ENCODE measurements around the gene CHURC1.

The CHURC1 gene

DNA sequence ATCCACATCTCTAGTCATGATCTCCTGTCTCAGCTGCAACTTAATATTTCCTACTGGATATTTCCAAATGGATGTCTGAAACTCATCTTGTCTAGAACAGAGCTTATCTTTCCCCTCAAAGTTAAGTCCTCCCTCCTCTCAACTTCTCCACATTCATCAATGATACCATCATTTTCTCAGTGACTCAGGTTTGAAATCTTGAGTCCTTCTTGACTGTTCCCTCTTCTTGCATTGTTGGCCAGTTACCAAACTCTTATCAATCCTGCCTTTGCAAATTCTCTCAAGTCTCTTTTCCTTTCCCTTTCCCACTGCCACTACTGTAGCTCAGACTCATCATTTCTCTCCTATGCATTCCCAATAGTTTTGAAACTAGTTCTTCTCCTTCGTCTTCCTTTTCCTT lies 14.3 kb upstream of the CHURC1 start:
- CTCF ChIA-PET = interaction anchor here (0.6 to 3.0 kb wide), 8 partner anchors 8 to 228 kb away, joined by 3 to 28 read pairs (median 3); no protein-coding TSS in a partner anchor
- H3K27ac ChIP-seq (ENCODE audit: extremely low read depth, low read depth, low read length) = no peak overlapping the region
- TF ChIP-seq KLF1 (tag by site-specific recombination; IDR thresholded peaks at IDR 0.05) = no peak
- no peak for TF ChIP-seq ZBTB8A (tag by site-specific recombination; IDR thresholded peaks at IDR 0.05)
- TF ChIP-seq ZBTB20 (tag by site-specific recombination; IDR thresholded peaks at IDR 0.05) = no peak
- TF ChIP-seq, protein P1, sequence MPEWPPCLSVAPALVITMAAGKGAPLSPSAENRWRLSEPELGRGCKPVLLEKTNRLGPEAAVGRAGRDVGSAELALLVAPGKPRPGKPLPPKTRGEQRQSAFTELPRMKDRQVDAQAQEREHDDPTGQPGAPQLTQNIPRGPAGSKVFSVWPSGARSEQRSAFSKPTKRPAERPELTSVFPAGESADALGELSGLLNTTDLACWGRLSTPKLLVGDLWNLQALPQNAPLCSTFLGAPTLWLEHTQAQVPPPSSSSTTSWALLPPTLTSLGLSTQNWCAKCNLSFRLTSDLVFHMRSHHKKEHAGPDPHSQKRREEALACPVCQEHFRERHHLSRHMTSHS (tag by site-specific recombination; IDR thresholded peaks at IDR 0.05) = no peak
- TF ChIP-seq ZNF341 (tag by site-specific recombination; IDR thresholded peaks at IDR 0.05; ENCODE audit: low read depth) = no peak
- TF ChIP-seq SCRT1 (tag by site-specific recombination; IDR thresholded peaks at IDR 0.05; ENCODE audit: borderline replicate concordance) = no peak
- TF ChIP-seq ZNF175 (tag by site-specific recombination; IDR thresholded peaks at IDR 0.05) = no peak
- TF ChIP-seq, protein P2, sequence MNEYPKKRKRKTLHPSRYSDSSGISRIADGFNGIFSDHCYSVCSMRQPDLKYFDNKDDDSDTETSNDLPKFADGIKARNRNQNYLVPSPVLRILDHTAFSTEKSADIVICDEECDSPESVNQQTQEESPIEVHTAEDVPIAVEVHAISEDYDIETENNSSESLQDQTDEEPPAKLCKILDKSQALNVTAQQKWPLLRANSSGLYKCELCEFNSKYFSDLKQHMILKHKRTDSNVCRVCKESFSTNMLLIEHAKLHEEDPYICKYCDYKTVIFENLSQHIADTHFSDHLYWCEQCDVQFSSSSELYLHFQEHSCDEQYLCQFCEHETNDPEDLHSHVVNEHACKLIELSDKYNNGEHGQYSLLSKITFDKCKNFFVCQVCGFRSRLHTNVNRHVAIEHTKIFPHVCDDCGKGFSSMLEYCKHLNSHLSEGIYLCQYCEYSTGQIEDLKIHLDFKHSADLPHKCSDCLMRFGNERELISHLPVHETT (tag by site-specific recombination; IDR thresholded peaks at IDR 0.05) = no peak
- no peak for TF ChIP-seq ZNF660 (tag by site-specific recombination; IDR thresholded peaks at IDR 0.05)
- no peak for TF ChIP-seq ZNF16 (tag by site-specific recombination; IDR thresholded peaks at IDR 0.05; ENCODE audit: low read depth)
- TF ChIP-seq ZNF24 (tag by site-specific recombination; IDR thresholded peaks at IDR 0.05) = no peak
- TF ChIP-seq, protein P3, sequence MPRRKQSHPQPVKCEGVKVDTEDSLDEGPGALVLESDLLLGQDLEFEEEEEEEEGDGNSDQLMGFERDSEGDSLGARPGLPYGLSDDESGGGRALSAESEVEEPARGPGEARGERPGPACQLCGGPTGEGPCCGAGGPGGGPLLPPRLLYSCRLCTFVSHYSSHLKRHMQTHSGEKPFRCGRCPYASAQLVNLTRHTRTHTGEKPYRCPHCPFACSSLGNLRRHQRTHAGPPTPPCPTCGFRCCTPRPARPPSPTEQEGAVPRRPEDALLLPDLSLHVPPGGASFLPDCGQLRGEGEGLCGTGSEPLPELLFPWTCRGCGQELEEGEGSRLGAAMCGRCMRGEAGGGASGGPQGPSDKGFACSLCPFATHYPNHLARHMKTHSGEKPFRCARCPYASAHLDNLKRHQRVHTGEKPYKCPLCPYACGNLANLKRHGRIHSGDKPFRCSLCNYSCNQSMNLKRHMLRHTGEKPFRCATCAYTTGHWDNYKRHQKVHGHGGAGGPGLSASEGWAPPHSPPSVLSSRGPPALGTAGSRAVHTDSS (tag by site-specific recombination; IDR thresholded peaks at IDR 0.05) = no peak
- TF ChIP-seq ZNF248 (tag by site-specific recombination; IDR thresholded peaks at IDR 0.05) = no peak
- no peak for TF ChIP-seq ZBTB17 (tag by site-specific recombination; IDR thresholded peaks at IDR 0.05)
- TF ChIP-seq, protein P4, sequence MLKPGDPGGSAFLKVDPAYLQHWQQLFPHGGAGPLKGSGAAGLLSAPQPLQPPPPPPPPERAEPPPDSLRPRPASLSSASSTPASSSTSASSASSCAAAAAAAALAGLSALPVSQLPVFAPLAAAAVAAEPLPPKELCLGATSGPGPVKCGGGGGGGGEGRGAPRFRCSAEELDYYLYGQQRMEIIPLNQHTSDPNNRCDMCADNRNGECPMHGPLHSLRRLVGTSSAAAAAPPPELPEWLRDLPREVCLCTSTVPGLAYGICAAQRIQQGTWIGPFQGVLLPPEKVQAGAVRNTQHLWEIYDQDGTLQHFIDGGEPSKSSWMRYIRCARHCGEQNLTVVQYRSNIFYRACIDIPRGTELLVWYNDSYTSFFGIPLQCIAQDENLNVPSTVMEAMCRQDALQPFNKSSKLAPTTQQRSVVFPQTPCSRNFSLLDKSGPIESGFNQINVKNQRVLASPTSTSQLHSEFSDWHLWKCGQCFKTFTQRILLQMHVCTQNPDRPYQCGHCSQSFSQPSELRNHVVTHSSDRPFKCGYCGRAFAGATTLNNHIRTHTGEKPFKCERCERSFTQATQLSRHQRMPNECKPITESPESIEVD (tag by site-specific recombination; IDR thresholded peaks at IDR 0.05) = no peak
- no peak for TF ChIP-seq WT1 (tag by site-specific recombination; IDR thresholded peaks at IDR 0.05)
- TF ChIP-seq, protein P5, sequence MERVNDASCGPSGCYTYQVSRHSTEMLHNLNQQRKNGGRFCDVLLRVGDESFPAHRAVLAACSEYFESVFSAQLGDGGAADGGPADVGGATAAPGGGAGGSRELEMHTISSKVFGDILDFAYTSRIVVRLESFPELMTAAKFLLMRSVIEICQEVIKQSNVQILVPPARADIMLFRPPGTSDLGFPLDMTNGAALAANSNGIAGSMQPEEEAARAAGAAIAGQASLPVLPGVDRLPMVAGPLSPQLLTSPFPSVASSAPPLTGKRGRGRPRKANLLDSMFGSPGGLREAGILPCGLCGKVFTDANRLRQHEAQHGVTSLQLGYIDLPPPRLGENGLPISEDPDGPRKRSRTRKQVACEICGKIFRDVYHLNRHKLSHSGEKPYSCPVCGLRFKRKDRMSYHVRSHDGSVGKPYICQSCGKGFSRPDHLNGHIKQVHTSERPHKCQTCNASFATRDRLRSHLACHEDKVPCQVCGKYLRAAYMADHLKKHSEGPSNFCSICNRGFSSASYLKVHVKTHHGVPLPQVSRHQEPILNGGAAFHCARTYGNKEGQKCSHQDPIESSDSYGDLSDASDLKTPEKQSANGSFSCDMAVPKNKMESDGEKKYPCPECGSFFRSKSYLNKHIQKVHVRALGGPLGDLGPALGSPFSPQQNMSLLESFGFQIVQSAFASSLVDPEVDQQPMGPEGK (tag by site-specific recombination; IDR thresholded peaks at IDR 0.05) = no peak
- TF ChIP-seq ZNF629 (tag by site-specific recombination; IDR thresholded peaks at IDR 0.05) = no peak
- POLR2A ChIA-PET = no interaction called here
- no peak overlapping the region for H3K4me3 ChIP-seq (ENCODE audit: low read depth, low read length)
- H3K4me1 ChIP-seq (ENCODE audit: control insufficient read depth, insufficient read depth, low read length) = no peaks in the 10 kb centered on the region
- no peaks in the 10 kb centered on the region for H3K9me3 ChIP-seq (ENCODE audit: control insufficient read depth, insufficient read depth, low read depth, low read length)
- H3K36me3 ChIP-seq (ENCODE audit: control insufficient read depth in 2 of 2, insufficient read depth in 1 of 2, low read length in 2 of 2) = no peaks in the 10 kb centered on the region

DNA sequence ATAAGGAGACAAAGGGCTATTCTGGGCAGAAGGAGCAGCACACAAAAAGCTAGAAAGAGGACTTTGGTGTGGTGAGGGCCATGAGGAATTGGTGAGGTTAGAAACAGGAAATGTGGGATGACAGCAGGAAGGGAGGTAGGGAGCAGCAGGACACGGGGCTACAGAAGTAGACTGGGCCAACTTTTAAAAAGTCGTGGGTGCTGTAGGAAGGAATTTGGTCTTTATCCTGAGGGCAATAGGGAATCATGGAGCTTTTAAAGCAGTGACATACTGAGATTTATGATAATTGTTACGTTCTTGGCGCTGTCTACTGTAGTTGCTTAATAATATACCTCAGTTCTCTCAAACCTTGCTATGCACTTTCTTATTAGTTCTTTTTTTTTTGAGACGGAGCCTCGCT lies 8.2 kb upstream of the CHURC1 start:
- ChIA-PET POLR2A (no interaction called here), CTCF (interaction anchor here (0.6 to 1.0 kb wide), 3 partner anchors 14 to 296 kb away, joined by 3 to 7 read pairs (median 3); no protein-coding TSS in a partner anchor)
- H3K9me3 ChIP-seq (ENCODE audit: control insufficient read depth, insufficient read depth, low read depth, low read length) = no peaks in the 10 kb centered on the region
- H3K4me1 ChIP-seq (ENCODE audit: control insufficient read depth, insufficient read depth, low read length) = no peaks in the 10 kb centered on the region
- H3K27ac ChIP-seq (ENCODE audit: extremely low read depth, low read depth, low read length) = no peak overlapping the region
- no peaks in the 10 kb centered on the region for H3K36me3 ChIP-seq (ENCODE audit: control insufficient read depth in 2 of 2, insufficient read depth in 1 of 2, low read length in 2 of 2)
- no peak overlapping the region for H3K4me3 ChIP-seq (ENCODE audit: low read depth, low read length)
- TF ChIP-seq, protein P6, sequence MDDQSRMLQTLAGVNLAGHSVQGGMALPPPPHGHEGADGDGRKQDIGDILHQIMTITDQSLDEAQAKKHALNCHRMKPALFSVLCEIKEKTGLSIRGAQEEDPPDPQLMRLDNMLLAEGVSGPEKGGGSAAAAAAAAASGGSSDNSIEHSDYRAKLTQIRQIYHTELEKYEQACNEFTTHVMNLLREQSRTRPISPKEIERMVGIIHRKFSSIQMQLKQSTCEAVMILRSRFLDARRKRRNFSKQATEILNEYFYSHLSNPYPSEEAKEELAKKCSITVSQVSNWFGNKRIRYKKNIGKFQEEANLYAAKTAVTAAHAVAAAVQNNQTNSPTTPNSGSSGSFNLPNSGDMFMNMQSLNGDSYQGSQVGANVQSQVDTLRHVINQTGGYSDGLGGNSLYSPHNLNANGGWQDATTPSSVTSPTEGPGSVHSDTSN (CRISPR knock-in tag; IDR thresholded peaks at IDR 0.05) = no peak
- TF ChIP-seq IKZF3 (tag by site-specific recombination; IDR thresholded peaks at IDR 0.05) (no peak), ZNF792 (tag by site-specific recombination; IDR thresholded peaks at IDR 0.05) (no peak), SP3 (tag by site-specific recombination; IDR thresholded peaks at IDR 0.05) (no peak), GLI2 (tag by site-specific recombination; IDR thresholded peaks at IDR 0.05; ENCODE audit: borderline replicate concordance, low read depth) (no peak)
- TF ChIP-seq, protein P7, sequence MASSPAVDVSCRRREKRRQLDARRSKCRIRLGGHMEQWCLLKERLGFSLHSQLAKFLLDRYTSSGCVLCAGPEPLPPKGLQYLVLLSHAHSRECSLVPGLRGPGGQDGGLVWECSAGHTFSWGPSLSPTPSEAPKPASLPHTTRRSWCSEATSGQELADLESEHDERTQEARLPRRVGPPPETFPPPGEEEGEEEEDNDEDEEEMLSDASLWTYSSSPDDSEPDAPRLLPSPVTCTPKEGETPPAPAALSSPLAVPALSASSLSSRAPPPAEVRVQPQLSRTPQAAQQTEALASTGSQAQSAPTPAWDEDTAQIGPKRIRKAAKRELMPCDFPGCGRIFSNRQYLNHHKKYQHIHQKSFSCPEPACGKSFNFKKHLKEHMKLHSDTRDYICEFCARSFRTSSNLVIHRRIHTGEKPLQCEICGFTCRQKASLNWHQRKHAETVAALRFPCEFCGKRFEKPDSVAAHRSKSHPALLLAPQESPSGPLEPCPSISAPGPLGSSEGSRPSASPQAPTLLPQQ (tag by site-specific recombination; IDR thresholded peaks at IDR 0.05) = no peak

Data from HEK293 (cell line).